A549 treated with CpdA at 1 μM for 4 hours (cell line): ENCODE results near the gene ZNF878. TPM values are rescaled to one million over a fixed set of nuclear protein-coding genes. Genes with fewer than 3 reads are reported as not detected.

Experiments
- total RNA-seq: library from RNA; stranded (reverse); fragments of 200-300 nt; extraction: Qiagen RNA extraction; gene quantifications from 5 replicates; pipeline ENCODE4 v1.2.3, GENCODE V29; 2022; ENCODE audit warnings: low read depth

The ZNF878 gene
- total RNA-seq, result not detected in 5 replicates

DNA sequence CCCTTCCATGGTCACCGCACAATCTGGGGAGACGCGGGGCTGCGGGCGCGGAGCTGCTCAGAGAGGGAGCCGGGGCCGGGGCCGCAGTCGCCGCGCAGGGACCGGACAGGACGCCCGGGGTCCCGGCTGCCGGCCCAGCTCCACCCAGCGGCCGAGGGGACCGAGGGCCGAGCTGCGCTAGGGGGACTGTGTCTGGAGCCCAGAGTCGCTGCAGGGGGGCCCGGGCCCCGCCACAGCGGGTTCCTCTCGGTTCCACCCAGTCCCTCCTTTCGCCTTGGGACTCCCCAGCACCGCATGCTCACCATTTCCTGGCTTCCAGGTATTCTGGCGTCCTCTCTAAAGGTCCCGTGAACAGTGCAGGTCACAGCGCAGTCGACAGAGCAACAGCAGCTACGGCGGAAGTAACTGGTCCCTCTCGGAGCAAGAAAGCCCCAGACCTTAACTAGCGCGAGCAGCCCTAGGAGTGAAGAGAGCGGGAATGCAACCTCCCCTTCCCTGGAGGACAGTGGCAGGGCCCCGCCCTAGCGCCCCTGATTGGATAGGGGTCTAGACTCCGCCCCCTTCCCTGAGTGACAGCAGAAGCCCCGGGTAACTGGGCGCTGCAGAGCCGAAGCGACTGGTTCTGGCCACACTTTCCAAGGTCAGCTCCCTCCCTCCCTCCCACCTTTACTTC, at the start of gene ZNF878:
Gene ZNF878, minus strand, starts transcription at position 465 of the 673 bp plus-strand sequence. Its CDS starts 160 bp downstream, at position 305.

DNA sequence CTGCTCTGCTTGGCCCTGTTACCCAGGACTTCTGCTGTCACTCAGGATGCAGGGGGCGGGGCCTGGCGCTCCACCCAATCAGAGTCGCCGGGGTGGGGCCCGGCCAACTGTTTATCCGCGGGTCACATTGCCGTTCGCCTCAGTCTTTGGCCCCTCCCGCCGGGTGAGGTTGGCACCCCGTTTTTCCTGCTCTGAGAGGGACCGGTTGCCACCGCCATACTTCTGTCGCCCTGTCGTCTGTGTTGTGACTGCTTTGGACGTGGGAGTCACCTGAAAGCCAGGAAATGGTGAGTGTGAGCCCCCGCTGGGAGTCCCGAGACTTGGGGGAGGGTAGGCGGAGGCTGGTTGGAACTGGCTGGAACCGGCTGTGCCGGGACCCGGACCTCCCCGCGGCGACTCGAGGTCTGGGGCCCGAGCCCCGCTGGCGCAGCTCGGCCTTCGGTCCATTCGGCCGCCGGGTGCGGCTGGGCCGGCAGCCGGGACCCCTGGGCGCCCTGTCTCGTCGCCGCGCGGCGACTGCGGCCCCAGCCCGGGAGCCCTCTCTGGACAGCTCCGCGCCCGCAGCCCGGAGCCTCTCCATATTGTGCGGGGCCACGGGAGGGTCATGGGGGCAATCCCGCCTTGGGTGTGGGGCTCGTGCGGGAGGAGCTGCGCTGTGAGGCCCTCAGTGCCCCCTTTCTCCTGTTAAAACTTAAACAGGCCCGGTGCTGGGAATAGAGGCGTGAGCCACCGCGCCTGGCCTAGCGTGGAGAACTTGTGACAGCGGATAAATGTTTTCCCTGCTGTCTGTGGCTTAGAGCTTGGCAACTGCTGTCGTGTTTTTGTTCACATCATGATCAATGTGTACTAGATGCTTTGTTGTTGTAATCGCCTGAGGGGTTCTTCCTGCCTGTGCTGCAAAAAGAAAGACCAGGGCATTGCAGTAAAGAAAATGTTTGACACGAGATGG, 12.1 kb upstream of the ZNF878 start, which contains the start of gene ZNF844:
Gene ZNF844, plus strand, starts transcription at position 142 of the 949 bp plus-strand sequence. Its CDS starts 143 bp downstream, at position 285.

DNA sequence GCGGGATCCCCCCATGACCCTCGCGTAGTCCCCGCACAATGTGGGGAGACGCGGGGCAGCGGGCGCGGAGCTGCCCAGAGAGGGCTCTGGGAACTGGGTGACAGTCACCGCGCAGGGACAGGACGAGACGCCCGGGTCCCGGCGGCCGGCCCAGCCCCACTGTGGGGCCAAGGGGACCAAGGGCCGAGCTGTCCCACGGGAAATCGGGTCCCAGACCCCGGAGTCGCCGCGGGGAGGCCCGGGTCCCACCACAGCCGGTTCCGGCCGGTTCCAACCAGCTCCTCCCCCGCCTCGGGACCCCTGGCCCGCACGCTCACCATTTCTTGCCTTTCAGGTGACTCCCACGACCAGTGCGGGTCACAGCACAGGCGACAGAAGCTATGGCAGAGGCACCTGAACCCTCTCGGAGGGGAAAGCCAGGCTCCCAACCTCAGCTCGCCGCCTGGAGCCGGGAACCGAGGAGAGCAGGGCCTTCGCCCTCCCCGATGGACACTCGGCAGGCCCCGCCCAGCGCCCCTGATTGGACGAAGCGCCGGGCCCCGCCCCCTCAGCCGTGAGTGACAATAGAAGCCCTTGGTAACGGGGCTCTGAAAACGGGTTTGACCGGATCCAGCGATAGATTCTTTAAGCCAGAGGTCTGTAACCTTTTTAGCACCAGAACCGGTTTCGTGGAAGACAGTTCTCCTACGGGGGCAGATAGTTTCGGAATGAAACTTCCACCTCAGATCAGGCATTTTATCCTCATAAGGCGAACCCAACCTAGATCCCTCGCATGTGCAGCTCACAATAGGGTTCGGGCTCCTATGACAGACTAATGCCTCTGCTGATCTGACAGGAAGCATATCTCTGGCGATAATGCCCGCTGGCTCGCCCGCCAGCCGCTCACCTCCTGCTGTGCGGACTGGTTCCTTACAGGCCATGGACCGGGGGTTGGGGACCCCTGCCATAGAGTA, 17.3 kb downstream of the ZNF878 start, which contains the start of gene ZNF433:
Gene ZNF433, minus strand, starts transcription at position 460 of the 953 bp plus-strand sequence. Its CDS starts 140 bp downstream, at position 320.

Other genes with a start within 250 kb of the ZNF878 start
- gene ZNF440, start 238.7 kb downstream of the ZNF878 start, total RNA-seq, result 0.04 to 0.22 TPM (median 0.07 TPM) in 3 of 5 replicates, not detected in the others
- not detected in 5 replicates for gene ZNF439, start 204.2 kb downstream of the ZNF878 start, total RNA-seq
- gene ZNF69, start 165.2 kb downstream of the ZNF878 start, total RNA-seq, result not detected in 5 replicates
- gene ZNF700, start 127.9 kb downstream of the ZNF878 start, total RNA-seq, result 0.15 to 0.52 TPM (median 0.24 TPM) in 5 replicates
- gene ZNF763, start 87.9 kb downstream of the ZNF878 start, total RNA-seq, result not detected in 5 replicates
- gene ZNF433, start 17.3 kb downstream of the ZNF878 start, total RNA-seq, result not detected in 5 replicates
- gene ZNF844, start 11.8 kb upstream of the ZNF878 start, total RNA-seq, result not detected in 5 replicates
- 0.20 TPM in 1 of 5 replicates, not detected in the others for gene ZNF20, start 87.4 kb upstream of the ZNF878 start, total RNA-seq
- gene ZNF625, start 103.8 kb upstream of the ZNF878 start, total RNA-seq, result not detected in 5 replicates
- gene ZNF136, start 110.1 kb upstream of the ZNF878 start, total RNA-seq, result 1.2 to 2.0 TPM (median 1.3 TPM) in 5 replicates
- 0.38 to 1.3 TPM (median 0.59 TPM) in 5 replicates for gene ZNF44, start 241.9 kb upstream of the ZNF878 start, total RNA-seq